OCI-LY3 (cell line): ENCODE measurements around the gene MUC13.

Source experiments
- EZH2phosphoT487 ChIP-seq: fragments of 200-600 bp; shearing (Covaris generic); IDR thresholded peaks from 2 replicates; pipeline ENCODE4 v1.6.1; 2018; ENCODE audit warnings: antibody characterized with exemption, mixed run types, low read depth
- TF ChIP-seq, protein P1 (sequence below): fragments of 200-600, 300-600 bp; sonication (generic); IDR thresholded peaks from 2 replicates; pipeline ENCODE4 v1.5.1; 2014; ENCODE audit warnings: antibody characterized with exemption, low read length, low read depth

DNA sequence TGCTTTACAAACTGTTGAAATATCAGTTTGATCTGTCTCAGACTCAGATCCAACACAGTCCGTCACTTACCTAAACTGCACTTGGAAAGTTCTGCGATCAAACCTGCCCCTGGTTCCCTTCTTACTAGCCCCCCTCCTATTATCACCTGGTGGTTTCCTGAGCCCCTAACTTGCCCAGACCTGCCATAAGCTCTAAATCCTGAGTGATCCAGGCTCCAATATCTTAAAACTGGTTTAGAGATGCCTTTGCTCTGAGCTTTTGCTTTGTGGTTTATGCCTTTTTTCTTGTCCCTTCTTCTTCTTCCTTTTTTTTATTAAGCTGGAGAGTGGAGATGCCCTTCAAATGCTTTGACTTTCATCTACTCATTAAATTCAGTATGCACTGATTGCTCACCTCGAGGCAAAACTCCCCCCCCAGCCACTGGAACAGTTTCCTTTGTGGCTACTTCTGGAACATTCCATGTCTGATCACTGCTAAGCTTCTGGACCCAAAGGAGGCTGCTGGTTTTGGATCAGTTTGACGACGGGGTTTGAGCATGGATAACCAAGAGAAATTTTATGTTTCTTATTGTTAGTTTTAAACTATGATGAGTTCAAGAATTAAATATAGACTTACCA is 43.9 kb downstream of the MUC13 start:
- TF ChIP-seq, protein P1, sequence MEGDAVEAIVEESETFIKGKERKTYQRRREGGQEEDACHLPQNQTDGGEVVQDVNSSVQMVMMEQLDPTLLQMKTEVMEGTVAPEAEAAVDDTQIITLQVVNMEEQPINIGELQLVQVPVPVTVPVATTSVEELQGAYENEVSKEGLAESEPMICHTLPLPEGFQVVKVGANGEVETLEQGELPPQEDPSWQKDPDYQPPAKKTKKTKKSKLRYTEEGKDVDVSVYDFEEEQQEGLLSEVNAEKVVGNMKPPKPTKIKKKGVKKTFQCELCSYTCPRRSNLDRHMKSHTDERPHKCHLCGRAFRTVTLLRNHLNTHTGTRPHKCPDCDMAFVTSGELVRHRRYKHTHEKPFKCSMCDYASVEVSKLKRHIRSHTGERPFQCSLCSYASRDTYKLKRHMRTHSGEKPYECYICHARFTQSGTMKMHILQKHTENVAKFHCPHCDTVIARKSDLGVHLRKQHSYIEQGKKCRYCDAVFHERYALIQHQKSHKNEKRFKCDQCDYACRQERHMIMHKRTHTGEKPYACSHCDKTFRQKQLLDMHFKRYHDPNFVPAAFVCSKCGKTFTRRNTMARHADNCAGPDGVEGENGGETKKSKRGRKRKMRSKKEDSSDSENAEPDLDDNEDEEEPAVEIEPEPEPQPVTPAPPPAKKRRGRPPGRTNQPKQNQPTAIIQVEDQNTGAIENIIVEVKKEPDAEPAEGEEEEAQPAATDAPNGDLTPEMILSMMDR: no peak
- TF ChIP-seq EZH2phosphoT487: no peak
